IMR-90 (cell line): ENCODE measurements around the gene TCF12.

Experiments used
- RFX5 ChIP-seq: IDR thresholded peaks from 2 replicates; pipeline ENCODE4 v1.8.0; 2012; ENCODE audit warnings: low read depth, mild to moderate bottlenecking, low read length, moderate library complexity
- TF ChIP-seq, protein P1 (sequence below): conservative IDR thresholded peaks from 2 replicates; pipeline ENCODE4 v1.5.1; 2012; ENCODE audit warnings: mild to moderate bottlenecking, low read depth, low read length, improper control_type of control experiment

DNA sequence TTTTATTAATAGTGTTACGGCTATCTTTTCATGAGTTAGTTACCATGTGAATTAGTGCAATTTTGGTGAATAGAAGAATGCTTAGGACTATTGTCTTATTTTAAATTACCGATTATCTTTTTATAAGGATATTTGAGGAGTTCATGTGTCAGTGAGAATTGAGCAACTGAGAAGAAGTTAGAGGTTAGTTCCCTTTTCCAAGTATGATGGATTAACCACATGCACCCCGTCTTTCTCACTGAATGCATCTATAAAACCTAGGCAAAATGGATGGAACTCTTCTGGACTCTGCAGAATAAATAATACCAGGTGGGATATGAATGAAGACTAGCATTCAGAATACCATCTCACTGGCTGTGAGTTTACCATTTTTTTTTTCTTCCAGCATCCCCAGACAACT lies 74.3 kb downstream of the TCF12 start:
- TF ChIP-seq, protein P1, sequence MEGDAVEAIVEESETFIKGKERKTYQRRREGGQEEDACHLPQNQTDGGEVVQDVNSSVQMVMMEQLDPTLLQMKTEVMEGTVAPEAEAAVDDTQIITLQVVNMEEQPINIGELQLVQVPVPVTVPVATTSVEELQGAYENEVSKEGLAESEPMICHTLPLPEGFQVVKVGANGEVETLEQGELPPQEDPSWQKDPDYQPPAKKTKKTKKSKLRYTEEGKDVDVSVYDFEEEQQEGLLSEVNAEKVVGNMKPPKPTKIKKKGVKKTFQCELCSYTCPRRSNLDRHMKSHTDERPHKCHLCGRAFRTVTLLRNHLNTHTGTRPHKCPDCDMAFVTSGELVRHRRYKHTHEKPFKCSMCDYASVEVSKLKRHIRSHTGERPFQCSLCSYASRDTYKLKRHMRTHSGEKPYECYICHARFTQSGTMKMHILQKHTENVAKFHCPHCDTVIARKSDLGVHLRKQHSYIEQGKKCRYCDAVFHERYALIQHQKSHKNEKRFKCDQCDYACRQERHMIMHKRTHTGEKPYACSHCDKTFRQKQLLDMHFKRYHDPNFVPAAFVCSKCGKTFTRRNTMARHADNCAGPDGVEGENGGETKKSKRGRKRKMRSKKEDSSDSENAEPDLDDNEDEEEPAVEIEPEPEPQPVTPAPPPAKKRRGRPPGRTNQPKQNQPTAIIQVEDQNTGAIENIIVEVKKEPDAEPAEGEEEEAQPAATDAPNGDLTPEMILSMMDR: no peak
- no peak for TF ChIP-seq RFX5
